ENCODE measurements around the gene SORL1-AS1.

The SORL1-AS1 gene

GRCh38 chr11:121452609-121453150 lies at the start of gene SORL1-AS1:
SORL1-AS1 (minus strand) TSS chr11:121452967.
- H3K27ac Mint-ChIP-seq = peak within 1 kb of the TSS; percentile 95 to 98
- H3K36me3 Mint-ChIP-seq (ENCODE audit: insufficient read depth) = peaks cover 26% of the 10 kb centered on the region
- ATAC-seq (replicated peaks) = peak; percentile 64
- DNase-seq = peak; percentile 41 to 54 (median 43)
- H3K9me3 Mint-ChIP-seq = no peaks in the 10 kb centered on the region
- H3K4me1 Mint-ChIP-seq (ENCODE audit: low read depth in 2 of 2) = peaks cover 73 to 88% of the 10 kb centered on the region in 2 donors
- no peaks in the 10 kb centered on the region for H3K27me3 Mint-ChIP-seq
- peak within 1 kb of the TSS; percentile 97 to 99 for H3K4me3 Mint-ChIP-seq

- Mint-ChIP-seq H3K27ac (no peak overlapping the region), H3K36me3 (ENCODE audit: insufficient read depth) (peaks cover 79% of the 10 kb centered on the region), H3K9me3 (peaks cover 0 to 4% of the 10 kb centered on the region in 2 donors), H3K4me1 (ENCODE audit: low read depth in 2 of 2) (peaks cover 17 to 38% of the 10 kb centered on the region in 2 donors), H3K27me3 (no peaks in the 10 kb centered on the region), H3K4me3 (no peak overlapping the region)
- ATAC-seq (replicated peaks) = no peak
- DNase-seq = no peak
These were observed 48.0 kb upstream of the SORL1-AS1 start for GRCh38 chr11:121500717-121501116.

GRCh38 chr11:121500275-121500674 lies 47.5 kb upstream of the SORL1-AS1 start:
- peak overlapping the region in 1 of 2 donors; percentile 79 for H3K27ac Mint-ChIP-seq
- peaks cover 79% of the 10 kb centered on the region for H3K36me3 Mint-ChIP-seq (ENCODE audit: insufficient read depth)
- no peaks in the 10 kb centered on the region for H3K9me3 Mint-ChIP-seq
- H3K4me3 Mint-ChIP-seq = no peak overlapping the region
- H3K4me1 Mint-ChIP-seq (ENCODE audit: low read depth in 2 of 2) = peaks cover 21 to 43% of the 10 kb centered on the region in 2 donors
- no peaks in the 10 kb centered on the region for H3K27me3 Mint-ChIP-seq
- DNase-seq (no peak), ATAC-seq (replicated peaks) (no peak)

GRCh38 chr11:121499405-121499804 lies 46.6 kb upstream of the SORL1-AS1 start:
- peaks cover 24 to 46% of the 10 kb centered on the region in 2 donors for H3K4me1 Mint-ChIP-seq (ENCODE audit: low read depth in 2 of 2)
- ATAC-seq (replicated peaks) (no peak), DNase-seq (no peak)
- H3K4me3 Mint-ChIP-seq = no peak overlapping the region
- H3K9me3 Mint-ChIP-seq = no peaks in the 10 kb centered on the region
- peaks cover 73% of the 10 kb centered on the region for H3K36me3 Mint-ChIP-seq (ENCODE audit: insufficient read depth)
- no peaks in the 10 kb centered on the region for H3K27me3 Mint-ChIP-seq
- peak overlapping the region; percentile 60 to 79 for H3K27ac Mint-ChIP-seq

- Mint-ChIP-seq H3K36me3 (ENCODE audit: insufficient read depth) (peaks cover 65% of the 10 kb centered on the region), H3K27me3 (no peaks in the 10 kb centered on the region), H3K4me1 (ENCODE audit: low read depth in 2 of 2) (peaks cover 34 to 48% of the 10 kb centered on the region in 2 donors), H3K27ac (peak overlapping the region; percentile 68 to 90), H3K9me3 (no peaks in the 10 kb centered on the region), H3K4me3 (no peak overlapping the region)
- DNase-seq = no peak
- no peak for ATAC-seq (replicated peaks)
These were observed 44.6 kb upstream of the SORL1-AS1 start for GRCh38 chr11:121497176-121497998.

- Mint-ChIP-seq H3K36me3 (ENCODE audit: insufficient read depth) (peaks cover 70% of the 10 kb centered on the region), H3K27ac (peak overlapping the region; percentile 77 to 90), H3K9me3 (no peaks in the 10 kb centered on the region), H3K4me1 (ENCODE audit: low read depth in 2 of 2) (peaks cover 40 to 55% of the 10 kb centered on the region in 2 donors), H3K27me3 (no peaks in the 10 kb centered on the region), H3K4me3 (peak overlapping the region; percentile 6 to 54)
- peak; percentile 63 for ATAC-seq (replicated peaks)
- no peak for DNase-seq
These were observed 41.8 kb upstream of the SORL1-AS1 start for GRCh38 chr11:121494355-121495099.

GRCh38 chr11:121489823-121490222 lies 37.1 kb upstream of the SORL1-AS1 start:
- no peaks in the 10 kb centered on the region for H3K9me3 Mint-ChIP-seq
- DNase-seq = no peak
- peaks cover 51 to 66% of the 10 kb centered on the region in 2 donors for H3K4me1 Mint-ChIP-seq (ENCODE audit: low read depth in 2 of 2)
- no peak overlapping the region for H3K4me3 Mint-ChIP-seq
- H3K36me3 Mint-ChIP-seq (ENCODE audit: insufficient read depth) = peaks cover 66% of the 10 kb centered on the region
- no peak overlapping the region for H3K27ac Mint-ChIP-seq
- no peak for ATAC-seq (replicated peaks)
- no peaks in the 10 kb centered on the region for H3K27me3 Mint-ChIP-seq

GRCh38 chr11:121488641-121489040 lies 35.9 kb upstream of the SORL1-AS1 start:
- Mint-ChIP-seq H3K9me3 (no peaks in the 10 kb centered on the region), H3K27me3 (no peaks in the 10 kb centered on the region), H3K4me3 (no peak overlapping the region), H3K27ac (peak overlapping the region; percentile 82 to 96), H3K36me3 (ENCODE audit: insufficient read depth) (peaks cover 75% of the 10 kb centered on the region), H3K4me1 (ENCODE audit: low read depth in 2 of 2) (peaks cover 52 to 67% of the 10 kb centered on the region in 2 donors)
- ATAC-seq (replicated peaks) (no peak), DNase-seq (no peak)

- Mint-ChIP-seq H3K27ac (peak overlapping the region; percentile 82 to 96), H3K9me3 (no peaks in the 10 kb centered on the region), H3K4me1 (ENCODE audit: low read depth in 2 of 2) (peaks cover 52 to 68% of the 10 kb centered on the region in 2 donors), H3K36me3 (ENCODE audit: insufficient read depth) (peaks cover 75% of the 10 kb centered on the region), H3K27me3 (no peaks in the 10 kb centered on the region), H3K4me3 (no peak overlapping the region)
- DNase-seq (no peak), ATAC-seq (replicated peaks) (no peak)
These were observed 35.4 kb upstream of the SORL1-AS1 start for GRCh38 chr11:121488170-121488569.

GRCh38 chr11:121487191-121487590 lies 34.4 kb upstream of the SORL1-AS1 start:
- no peaks in the 10 kb centered on the region for H3K27me3 Mint-ChIP-seq
- H3K27ac Mint-ChIP-seq = peak overlapping the region; percentile 82 to 96

GRCh38 chr11:121486054-121486453 lies 33.3 kb upstream of the SORL1-AS1 start:
- no peaks in the 10 kb centered on the region for H3K27me3 Mint-ChIP-seq
- peak overlapping the region in 1 of 2 donors; percentile 43 for H3K4me3 Mint-ChIP-seq
- peaks cover 71% of the 10 kb centered on the region for H3K36me3 Mint-ChIP-seq (ENCODE audit: insufficient read depth)
- DNase-seq (no peak), ATAC-seq (replicated peaks) (no peak)
- H3K4me1 Mint-ChIP-seq (ENCODE audit: low read depth in 2 of 2) = peaks cover 60 to 82% of the 10 kb centered on the region in 2 donors
- no peaks in the 10 kb centered on the region for H3K9me3 Mint-ChIP-seq
- peak overlapping the region; percentile 94 to 96 for H3K27ac Mint-ChIP-seq

More at GRCh38 chr11:121487191-121487590, 34.4 kb upstream of the SORL1-AS1 start:
- peaks cover 60 to 78% of the 10 kb centered on the region in 2 donors for H3K4me1 Mint-ChIP-seq (ENCODE audit: low read depth in 2 of 2)
- H3K4me3 Mint-ChIP-seq = peak overlapping the region in 1 of 2 donors; percentile 28
- no peaks in the 10 kb centered on the region for H3K9me3 Mint-ChIP-seq
- no peak for ATAC-seq (replicated peaks)
- peaks cover 79% of the 10 kb centered on the region for H3K36me3 Mint-ChIP-seq (ENCODE audit: insufficient read depth)
- no peak for DNase-seq

- Mint-ChIP-seq H3K27ac (peak overlapping the region; percentile 94 to 96), H3K36me3 (ENCODE audit: insufficient read depth) (peaks cover 64% of the 10 kb centered on the region), H3K27me3 (no peaks in the 10 kb centered on the region), H3K9me3 (no peaks in the 10 kb centered on the region), H3K4me1 (ENCODE audit: low read depth in 2 of 2) (peaks cover 57 to 81% of the 10 kb centered on the region in 2 donors), H3K4me3 (peak overlapping the region; percentile 43 to 78)
- DNase-seq = peak; percentile 23 to 30 (median 30)
- ATAC-seq (replicated peaks) = peak; percentile 20
These were observed 32.4 kb upstream of the SORL1-AS1 start for GRCh38 chr11:121485216-121485615.

GRCh38 chr11:121483805-121484480 lies 31.2 kb upstream of the SORL1-AS1 start:
- no peaks in the 10 kb centered on the region for H3K27me3 Mint-ChIP-seq
- H3K27ac Mint-ChIP-seq = peak overlapping the region; percentile 94 to 96
- peaks cover 56 to 70% of the 10 kb centered on the region in 2 donors for H3K4me1 Mint-ChIP-seq (ENCODE audit: low read depth in 2 of 2)
- peak overlapping the region; percentile 78 to 80 for H3K4me3 Mint-ChIP-seq
- ATAC-seq (replicated peaks) (no peak), DNase-seq (no peak)
- peaks cover 54% of the 10 kb centered on the region for H3K36me3 Mint-ChIP-seq (ENCODE audit: insufficient read depth)
- no peaks in the 10 kb centered on the region for H3K9me3 Mint-ChIP-seq

All from effector memory CD8-positive, alpha-beta T cell (primary cell).